ENCODE measurements around the gene ZNF777. TPM values are rescaled to one million over a fixed set of nuclear protein-coding genes. Genes with fewer than 3 reads are reported as not detected.
"Not testable (repeated sequence)": the region's sequence is repeated elsewhere in the genome, so short reads cannot be mapped to it uniquely, and the experiment has no call there.

ZNF777 gene
- total RNA-seq, 2 donors from 2014 or later = 19.0 to 19.5 TPM

DNA sequence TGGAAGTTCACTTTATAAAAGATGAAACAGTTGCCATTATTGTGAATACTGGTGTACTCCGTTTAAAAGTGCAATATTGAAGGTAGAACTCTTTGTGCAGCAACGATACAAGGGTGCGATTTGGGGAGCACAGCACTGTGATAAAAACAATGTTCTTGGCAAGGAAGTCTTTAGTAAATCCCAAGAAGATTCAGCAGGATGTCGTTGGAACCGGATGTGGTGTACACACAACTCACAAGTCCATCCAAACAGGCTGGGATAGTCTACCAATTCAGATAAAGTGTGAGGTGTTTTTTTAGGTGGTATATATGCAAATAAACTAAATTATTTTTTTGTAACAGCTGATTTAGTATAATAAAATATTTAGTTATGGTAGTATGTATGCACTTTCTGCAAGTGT is 46.7 kb downstream of the ZNF777 start:
- no peak for DNase-seq
- Mint-ChIP-seq H3K27ac (no peak overlapping the region), H3K36me3 (ENCODE audit: insufficient read depth in 2 of 2) (no peaks in the 10 kb centered on the region), H3K4me3 (no peak overlapping the region), H3K9me3 (peaks cover 0 to 4% of the 10 kb centered on the region in 2 donors), H3K27me3 (ENCODE audit: low read depth) (peaks cover 42% of the 10 kb centered on the region), H3K4me1 (ENCODE audit: low read depth) (peaks cover 11% of the 10 kb centered on the region)
- ATAC-seq (replicated peaks in 1 of 2) = no peak

- not testable (repeated sequence) for H3K27ac Mint-ChIP-seq; H3K36me3 Mint-ChIP-seq (ENCODE audit: insufficient read depth in 2 of 2); ATAC-seq (replicated peaks in 1 of 2); DNase-seq; H3K4me3 Mint-ChIP-seq; H3K9me3 Mint-ChIP-seq
- H3K27me3 Mint-ChIP-seq (ENCODE audit: low read depth) = peaks cover 42% of the 10 kb centered on the region
- peaks cover 11% of the 10 kb centered on the region for H3K4me1 Mint-ChIP-seq (ENCODE audit: low read depth)
These were observed 47.8 kb downstream of the ZNF777 start for GRCh38 chr7:149413083-149413482.

DNA sequence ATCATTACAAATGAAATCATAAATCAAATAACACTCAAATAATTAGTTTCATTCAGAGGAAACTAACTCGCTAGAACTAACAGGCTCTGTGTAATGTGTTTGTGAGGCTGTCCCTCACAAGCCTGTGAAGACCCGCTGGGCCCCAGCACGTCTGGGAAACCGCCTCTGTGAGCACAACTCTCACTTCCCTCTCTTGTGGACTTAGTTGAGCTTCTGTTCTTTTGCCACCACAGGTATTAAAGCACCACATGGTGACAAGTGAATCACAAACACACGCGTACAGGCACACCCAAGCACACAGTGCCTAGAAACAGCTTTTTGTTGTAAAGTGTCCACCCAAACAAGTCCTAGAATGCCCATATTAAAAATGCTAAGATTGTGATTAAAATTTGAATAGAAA is 51.0 kb downstream of the ZNF777 start:
- Mint-ChIP-seq H3K36me3 (ENCODE audit: insufficient read depth in 2 of 2) (no peaks in the 10 kb centered on the region), H3K4me3 (no peak overlapping the region), H3K27ac (no peak overlapping the region), H3K4me1 (ENCODE audit: low read depth) (peaks cover 1% of the 10 kb centered on the region), H3K9me3 (peaks cover 0 to 3% of the 10 kb centered on the region in 2 donors), H3K27me3 (ENCODE audit: low read depth) (peaks cover 31% of the 10 kb centered on the region)
- ATAC-seq (replicated peaks in 1 of 2) (no peak), DNase-seq (no peak)

DNA sequence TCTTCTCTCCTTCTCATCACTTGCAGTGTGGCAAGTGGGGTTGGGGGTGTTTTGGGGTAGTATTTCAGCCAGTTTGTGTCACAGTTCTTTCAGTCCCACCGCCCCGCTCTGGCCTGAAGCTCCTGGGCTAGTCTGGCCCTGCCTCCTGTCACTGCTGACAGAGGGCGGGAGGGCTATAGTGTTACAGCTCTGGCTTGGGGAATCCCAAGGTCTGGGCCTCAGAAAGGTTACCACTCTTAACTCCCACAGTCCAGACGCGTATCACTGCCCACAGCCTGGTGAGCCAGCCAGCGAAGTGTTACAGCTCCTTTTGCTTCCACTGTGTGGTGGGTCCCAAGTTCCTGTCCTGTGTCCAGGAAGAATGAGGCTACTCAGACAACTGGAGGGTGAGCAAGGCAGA is 56.0 kb downstream of the ZNF777 start:
- DNase-seq = no peak
- no peak for ATAC-seq (replicated peaks in 1 of 2)
- Mint-ChIP-seq H3K27ac (no peak overlapping the region), H3K4me1 (ENCODE audit: low read depth) (no peaks in the 10 kb centered on the region), H3K27me3 (ENCODE audit: low read depth) (peaks cover 19% of the 10 kb centered on the region), H3K4me3 (no peak overlapping the region), H3K36me3 (ENCODE audit: insufficient read depth in 2 of 2) (no peaks in the 10 kb centered on the region), H3K9me3 (no peaks in the 10 kb centered on the region)

GRCh38 chr7:149404396-149404795 is 56.5 kb downstream of the ZNF777 start:
- DNase-seq (no peak), ATAC-seq (replicated peaks in 1 of 2) (no peak)
- Mint-ChIP-seq H3K27me3 (ENCODE audit: low read depth) (peaks cover 19% of the 10 kb centered on the region), H3K9me3 (no peaks in the 10 kb centered on the region), H3K4me3 (no peak overlapping the region), H3K36me3 (ENCODE audit: insufficient read depth in 2 of 2) (no peaks in the 10 kb centered on the region), H3K4me1 (ENCODE audit: low read depth) (no peaks in the 10 kb centered on the region), H3K27ac (no peak overlapping the region)

- DNase-seq = no peak
- H3K27ac Mint-ChIP-seq = no peak overlapping the region
- no peaks in the 10 kb centered on the region for H3K4me1 Mint-ChIP-seq (ENCODE audit: low read depth)
- H3K27me3 Mint-ChIP-seq (ENCODE audit: low read depth) = peaks cover 50% of the 10 kb centered on the region
- peaks cover 2% of the 10 kb centered on the region in 2 donors for H3K36me3 Mint-ChIP-seq (ENCODE audit: insufficient read depth in 2 of 2)
- H3K4me3 Mint-ChIP-seq = no peak overlapping the region
- ATAC-seq (replicated peaks in 1 of 2) = no peak
- peaks cover 2 to 6% of the 10 kb centered on the region in 2 donors for H3K9me3 Mint-ChIP-seq
These were observed 62.6 kb downstream of the ZNF777 start for GRCh38 chr7:149398195-149398820.

DNA sequence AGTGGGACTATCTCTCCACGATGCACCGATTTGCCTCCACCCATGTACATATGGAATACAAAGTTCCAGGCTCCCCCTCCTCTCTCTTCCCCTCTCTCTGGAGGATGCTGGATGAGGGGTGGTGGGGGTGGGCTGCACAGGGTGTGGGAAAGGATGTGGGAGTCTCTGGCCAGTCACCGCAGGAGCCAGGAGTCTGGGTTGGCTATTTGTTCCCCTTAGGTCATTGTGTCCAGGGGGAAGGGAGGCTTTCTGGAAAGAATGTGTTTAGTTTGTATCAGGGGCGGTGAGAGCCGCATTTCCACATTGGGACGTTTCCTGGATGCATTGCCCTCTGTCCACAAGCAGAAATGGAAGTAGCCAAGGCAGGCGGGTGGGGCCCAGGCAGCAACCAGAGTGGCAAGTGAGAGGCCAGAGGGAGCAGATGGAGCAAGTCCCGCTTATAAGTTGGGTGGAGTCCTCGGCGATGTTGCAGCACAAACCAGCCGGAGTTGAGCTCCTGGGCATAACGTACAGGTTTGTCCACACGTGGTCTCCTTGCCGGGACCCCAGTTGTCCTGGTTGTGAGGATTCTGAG is 63.3 kb downstream of the ZNF777 start:
- ATAC-seq (replicated peaks in 1 of 2) (no peak), DNase-seq (no peak)
- H3K27me3 Mint-ChIP-seq (ENCODE audit: low read depth) = peaks cover 50% of the 10 kb centered on the region
- no peak overlapping the region for H3K4me3 Mint-ChIP-seq
- H3K9me3 Mint-ChIP-seq = peaks cover 2 to 6% of the 10 kb centered on the region in 2 donors
- peaks cover 2% of the 10 kb centered on the region in 2 donors for H3K36me3 Mint-ChIP-seq (ENCODE audit: insufficient read depth in 2 of 2)
- H3K4me1 Mint-ChIP-seq (ENCODE audit: low read depth) = no peaks in the 10 kb centered on the region
- H3K27ac Mint-ChIP-seq = no peak overlapping the region

DNA sequence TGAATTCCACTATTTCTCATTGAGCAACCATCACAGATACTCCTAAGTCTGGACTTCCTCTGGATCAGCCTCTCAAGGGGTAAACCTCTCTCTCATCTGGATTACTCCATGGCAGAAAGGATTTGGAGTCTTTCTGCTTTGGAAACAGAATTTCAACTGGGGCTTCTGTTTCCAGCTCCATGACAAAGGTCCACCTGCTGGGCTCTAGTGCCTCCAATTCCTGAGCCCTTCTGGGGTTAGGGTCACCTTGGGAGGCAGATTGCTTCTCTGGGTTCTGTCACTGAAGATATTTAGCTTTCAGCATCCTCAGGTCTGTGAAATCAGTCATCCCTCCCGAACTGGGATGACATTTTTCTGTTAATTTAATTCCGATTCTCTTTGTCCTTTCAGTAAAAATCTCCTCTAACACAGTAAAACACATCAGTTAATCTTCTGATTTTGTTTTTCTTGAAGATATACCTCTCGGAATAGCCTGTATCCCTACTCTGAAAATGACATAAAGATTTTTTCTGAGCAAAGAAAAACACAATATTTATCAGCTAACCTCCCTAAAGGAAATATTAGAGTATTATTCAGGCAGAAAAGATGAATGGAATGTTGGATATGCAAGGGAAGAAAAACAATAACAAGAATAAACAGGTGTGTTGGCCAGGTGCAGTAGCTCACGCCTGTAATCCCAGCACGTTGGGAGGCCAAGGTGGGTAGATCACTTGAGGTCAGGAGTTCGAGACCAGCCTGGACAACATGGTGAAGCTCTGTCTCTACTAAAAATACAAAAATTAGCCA is 72.1 kb downstream of the ZNF777 start:
- H3K27ac Mint-ChIP-seq; H3K4me3 Mint-ChIP-seq; H3K4me1 Mint-ChIP-seq (ENCODE audit: low read depth); H3K27me3 Mint-ChIP-seq (ENCODE audit: low read depth); DNase-seq; H3K36me3 Mint-ChIP-seq (ENCODE audit: insufficient read depth in 2 of 2); H3K9me3 Mint-ChIP-seq; ATAC-seq (replicated peaks in 1 of 2): not testable (repeated sequence)

DNA sequence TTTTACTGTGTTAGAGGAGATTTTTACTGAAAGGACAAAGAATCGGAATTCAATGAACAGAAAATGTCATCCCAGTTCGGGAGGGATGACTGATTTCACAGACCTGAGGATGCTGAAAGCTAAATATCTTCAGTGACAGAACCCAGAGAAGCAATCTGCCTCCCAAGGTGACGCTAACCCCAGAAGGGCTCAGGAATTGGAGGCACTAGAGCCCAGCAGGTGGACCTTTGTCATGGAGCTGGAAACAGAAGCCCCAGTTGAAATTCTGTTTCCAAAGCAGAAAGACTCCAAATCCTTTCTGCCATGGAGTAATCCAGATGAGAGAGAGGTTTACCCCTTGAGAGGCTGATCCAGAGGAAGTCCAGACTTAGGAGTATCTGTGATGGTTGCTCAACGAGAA is 74.3 kb downstream of the ZNF777 start:
- not testable (repeated sequence) for ATAC-seq (replicated peaks in 1 of 2); DNase-seq; H3K27ac Mint-ChIP-seq; H3K4me3 Mint-ChIP-seq; H3K36me3 Mint-ChIP-seq (ENCODE audit: insufficient read depth in 2 of 2); H3K9me3 Mint-ChIP-seq; H3K27me3 Mint-ChIP-seq (ENCODE audit: low read depth); H3K4me1 Mint-ChIP-seq (ENCODE audit: low read depth)

DNA sequence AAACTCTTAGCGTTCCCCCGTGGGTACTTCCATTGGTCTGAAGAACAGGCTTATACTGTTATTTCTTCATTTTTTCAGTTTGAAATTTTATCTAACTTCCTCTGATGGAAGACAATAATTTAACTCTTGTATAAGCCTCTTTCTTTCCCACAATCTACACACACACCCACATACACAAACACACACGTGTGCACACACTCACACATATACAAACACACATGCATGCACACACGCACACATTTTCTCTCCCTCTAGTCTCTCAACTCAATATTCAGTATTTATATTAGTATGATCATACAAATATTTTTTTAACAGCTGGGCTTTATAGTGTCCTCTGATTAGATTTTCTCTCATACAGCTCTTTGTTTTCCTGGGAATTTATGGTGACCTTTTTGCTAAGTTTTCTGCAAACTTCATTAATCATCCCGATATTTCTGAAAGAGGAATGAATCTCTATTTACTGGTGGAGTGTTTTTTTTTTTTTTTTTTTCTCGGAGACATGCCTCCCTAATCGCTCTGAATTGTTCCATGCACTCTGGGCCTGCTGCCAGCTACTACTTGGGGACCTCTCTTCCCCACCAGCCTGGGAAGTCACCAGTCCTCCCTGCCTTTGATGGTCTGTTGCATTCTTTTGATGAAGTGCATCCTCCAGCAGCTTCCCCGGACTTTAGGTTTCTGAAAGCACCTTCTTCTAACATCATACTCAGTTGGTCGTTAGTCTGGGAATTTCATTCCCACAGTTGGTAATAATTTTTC is 75.5 kb downstream of the ZNF777 start:
- ATAC-seq (replicated peaks in 1 of 2) (no peak), DNase-seq (no peak)
- Mint-ChIP-seq H3K4me3 (no peak overlapping the region), H3K27ac (no peak overlapping the region), H3K27me3 (ENCODE audit: low read depth) (peaks cover 8% of the 10 kb centered on the region), H3K9me3 (peaks cover 1 to 2% of the 10 kb centered on the region in 2 donors), H3K4me1 (ENCODE audit: low read depth) (no peaks in the 10 kb centered on the region), H3K36me3 (ENCODE audit: insufficient read depth in 2 of 2) (peaks cover 2% of the 10 kb centered on the region in 2 donors)

Other genes with a start within 250 kb of the ZNF777 start
- gene ZNF212, start 221.4 kb downstream of the ZNF777 start, total RNA-seq = 10 to 100 TPM; 18.7 to 28.0 TPM
- gene ZNF783, start 198.9 kb downstream of the ZNF777 start, total RNA-seq = 10 to 100 TPM; 28.4 to 32.4 TPM
- 10 to 100 TPM; 20.3 to 21.9 TPM for gene ZNF746, start 36.7 kb upstream of the ZNF777 start, total RNA-seq